Measurements from ENCODE around the gene ATP6V0C. TPM values are rescaled to one million over a fixed set of nuclear protein-coding genes. Genes with fewer than 3 reads are reported as not detected.
"Not testable (repeated sequence)": the region's sequence is repeated elsewhere in the genome, so short reads cannot be mapped to it uniquely, and the experiment has no call there.

ATP6V0C gene
- total and polyA plus RNA-seq, 2 of the 8 experiments (the other 6 are each of a cell fraction or from before 2014, with no cell fraction given): 125 to 176 TPM

DNA sequence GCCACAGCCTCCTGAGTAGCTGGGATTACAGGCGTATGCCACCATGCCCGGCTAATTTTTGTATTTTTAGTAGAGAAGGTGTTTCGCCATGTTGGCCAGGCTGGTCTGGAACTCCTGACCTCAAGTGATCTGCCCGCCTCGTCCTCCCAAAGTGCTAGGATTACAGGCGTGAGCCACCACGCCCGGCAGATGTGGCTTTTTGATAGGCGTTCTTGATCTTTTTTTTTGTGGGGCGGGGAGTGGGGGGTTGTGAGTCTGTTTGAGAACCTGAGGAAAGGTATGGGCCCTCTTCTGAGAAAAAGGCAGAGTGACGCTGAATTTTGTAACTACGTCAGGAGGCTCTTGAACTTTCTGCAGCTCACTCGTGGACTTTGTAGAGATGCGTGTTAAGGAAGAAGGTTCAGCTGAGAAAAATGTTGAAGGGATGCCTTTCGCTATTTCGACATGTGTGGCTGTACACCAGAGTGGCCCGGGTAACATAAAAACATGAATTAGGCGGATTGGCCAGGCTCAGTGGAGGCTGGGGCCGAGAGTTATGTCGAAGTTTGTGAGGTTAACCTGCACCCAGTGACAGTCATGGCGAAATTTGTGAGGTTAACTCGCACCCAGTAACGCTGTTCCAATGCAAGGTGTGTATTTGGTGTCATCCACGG, 25.6 kb downstream of the ATP6V0C start:
- H3K36me3 ChIP-seq (ENCODE audit: control insufficient read depth in 2 of 4, insufficient read depth in 4 of 4, low read length in 3 of 4); H2BK15ac ChIP-seq (ENCODE audit: low read length); H4K5ac ChIP-seq (ENCODE audit: insufficient read length, low read depth, low read length); H3K4ac ChIP-seq (replicated peaks; ENCODE audit: insufficient read length, low read depth, low read length); H3K9me3 ChIP-seq (ENCODE audit: insufficient read depth in 2 of 2, low read depth in 1 of 2, low read length in 1 of 2); H3K18ac ChIP-seq (ENCODE audit: extremely low read depth, low read length); H2AFZ ChIP-seq (ENCODE audit: low read length); H3K9ac ChIP-seq (replicated peaks in 1 of 4; ENCODE audit: extremely low read depth in 1 of 4, low read depth in 3 of 4, low read length in 3 of 4); POLR2A ChIA-PET (ENCODE audit: partially characterized antibody); DNase-seq (ENCODE audit: low read depth in 1 of 2, low spot score in 2 of 2); H2AK5ac ChIP-seq (ENCODE audit: low read depth, low read length); FAIRE-seq; H3K27me3 ChIP-seq (replicated peaks in 1 of 4; ENCODE audit: control insufficient read depth in 3 of 4, extremely low read depth in 1 of 4, insufficient read depth in 3 of 4, low read length in 3 of 4); H3K4me3 ChIP-seq (ENCODE audit: extremely low read depth in 1 of 4, insufficient read depth in 2 of 4, low read depth in 3 of 4, low read length in 4 of 4); H3K4me1 ChIP-seq (replicated peaks in 1 of 4; ENCODE audit: control insufficient read depth in 3 of 4, insufficient read depth in 4 of 4, low read length in 3 of 4); H3K56ac ChIP-seq (replicated peaks; ENCODE audit: insufficient read length, low read depth, low read length); H2BK120ac ChIP-seq (replicated peaks; ENCODE audit: low read depth, low read length); H4K91ac ChIP-seq (replicated peaks; ENCODE audit: insufficient read length, low read length); H3K79me1 ChIP-seq (ENCODE audit: low read depth, low read length); H3K23ac ChIP-seq (ENCODE audit: insufficient read length); H2BK12ac ChIP-seq (ENCODE audit: low read depth, low read length); H3K14ac ChIP-seq (ENCODE audit: insufficient read length); H2BK5ac ChIP-seq (ENCODE audit: low read depth, low read length); H4K8ac ChIP-seq (ENCODE audit: extremely low read depth, insufficient read depth, low read length); H2BK20ac ChIP-seq (ENCODE audit: low read length); H3K27ac ChIP-seq (ENCODE audit: low read depth, low read length); H3K23me2 ChIP-seq (ENCODE audit: low read depth, low read length); H4K20me1 ChIP-seq (replicated peaks in 1 of 2; ENCODE audit: control insufficient read depth in 1 of 2, insufficient read depth in 2 of 2, low read length in 2 of 2): not testable (repeated sequence)
- WGBS, 2 experiments (ENCODE audit: extremely low coverage in 1 of 2, insufficient coverage in 1 of 2, insufficient read length in 1 of 2, insufficient replicate concordance in 2 of 2, low coverage in 1 of 2, low lambda C conversion rate in 2 of 2, missing lambda C conversion rate in 1 of 2): 89% methylated on average over 24 of the region's 24 CpGs; no CpG with 5 or more reads in 1 of the 2 experiments
- Histone ChIP-seq H3K4me2 (ENCODE audit: insufficient read depth in 1 of 2, low read depth in 2 of 2, low read length in 2 of 2) (peak overlapping the region in 1 of 2 experiments; percentile 58; a peak in 1 of 4 replicates), H3K79me2 (ENCODE audit: control insufficient read depth in 1 of 2, insufficient read depth in 2 of 2, low read length in 2 of 2) (peaks cover 0 to 30% of the 10 kb centered on the region in 2 experiments; a peak in 2 of 4 replicates)
- CTCF ChIA-PET (ENCODE audit: partially characterized antibody): interaction anchor here (1.0 kb wide), 1 partner anchor 29 kb away, joined by 4 read pairs; no protein-coding TSS in a partner anchor

All from H1 (cell line).